Peyer's patch (tissue), 4 donors: ENCODE results near the gene TNFAIP1. TPM values are rescaled to one million over a fixed set of nuclear protein-coding genes. Genes with fewer than 3 reads are reported as not detected.

Source experiments
- DNase-seq, 3 donors: peaks; one replicate each; pipeline ENCODE4 v3.0.0-alpha.2; 2017 to 2019
- H3K27ac ChIP-seq, 4 donors: fragments of 200-600 bp; sonication (generic); one replicate each; pipeline ENCODE4 v1.5.1; 2016 to 2019
- H3K27me3 ChIP-seq, 2 donors: fragments of 200-600 bp; sonication (generic); one replicate each; pipeline ENCODE4 v1.5.1; 2019
- H3K36me3 ChIP-seq, 3 donors: fragments of 200-600 bp; sonication (generic); one replicate each; pipeline ENCODE4 v1.5.1; 2016 to 2019
- H3K4me1 ChIP-seq, 4 donors: fragments of 200-600 bp; sonication (generic); one replicate each; pipeline ENCODE4 v1.5.1; 2016 to 2019
- H3K4me3 ChIP-seq, 4 donors: fragments of 200-600 bp; sonication (generic); 1 replicate in 3 of 4; 2 replicates in 1 of 4; pipeline ENCODE4 v1.5.1; 2016 to 2019; ENCODE audit warnings: mild to moderate bottlenecking in 1 of 4
- H3K9me3 ChIP-seq, 4 donors: fragments of 200-600 bp; sonication (generic); one replicate each; pipeline ENCODE4 v1.5.1; 2016 to 2019; ENCODE audit warnings: mild to moderate bottlenecking in 1 of 4
- CTCF ChIP-seq, 6 experiments: fragments of 450-650 bp in 4 of 6; fragments of 200-600 bp in 2 of 6; sonication (generic) in 1 of 6; IDR thresholded peaks; one replicate each; pipeline ENCODE4 v1.5.1; 2017 to 2019; ENCODE audit warnings: antibody characterized with exemption in 6 of 6, mild to moderate bottlenecking in 3 of 6, moderate library complexity in 1 of 6
- POLR2A ChIP-seq, 2 donors: fragments of 450-650 bp; IDR thresholded peaks; one replicate each; pipeline ENCODE4 v1.5.1; 2017; ENCODE audit warnings: antibody characterized with exemption in 2 of 2, mild to moderate bottlenecking in 2 of 2, moderate library complexity in 2 of 2
- total RNA-seq, 4 donors: library from RNA; depleted of rRNA; stranded (reverse); fragments of >200 nt; gene quantifications; one replicate each; pipeline ENCODE4 v1.1.0, GENCODE V29; 2016

The TNFAIP1 gene
- total RNA-seq, 4 donors from 2014 or later, result 28.9 to 36.3 (median 31.1) TPM

- Histone ChIP-seq H3K27ac (no peak overlapping the region), H3K4me3 (no peak overlapping the region), H3K9me3 (no peaks in the 10 kb centered on the region), H3K36me3 (peaks cover 0 to 50% (median 3%) of the 10 kb centered on the region in 3 donors), H3K27me3 (no peaks in the 10 kb centered on the region), H3K4me1 (peaks cover 0 to 19% (median 6%) of the 10 kb centered on the region in 4 donors)
- no peak for DNase-seq
- TF ChIP-seq POLR2A (IDR thresholded peaks at IDR 0.05) (no peak), CTCF (IDR thresholded peaks at IDR 0.05) (no peak)
Measured at GRCh38 chr17:28339431-28339830, 3.9 kb downstream of the TNFAIP1 start.

GRCh38 chr17:28340374-28340773, 4.8 kb downstream of the TNFAIP1 start:
- H3K27ac ChIP-seq, result no peak overlapping the region
- no peaks in the 10 kb centered on the region for H3K9me3 ChIP-seq
- no peaks in the 10 kb centered on the region for H3K27me3 ChIP-seq
- no peak for TF ChIP-seq CTCF (IDR thresholded peaks at IDR 0.05)
- no peak for TF ChIP-seq POLR2A (IDR thresholded peaks at IDR 0.05)
- DNase-seq, result no peak
- peaks cover 0 to 17% (median 4%) of the 10 kb centered on the region in 4 donors for H3K4me1 ChIP-seq
- H3K4me3 ChIP-seq, result no peak overlapping the region
- H3K36me3 ChIP-seq, result peaks cover 0 to 59% (median 3%) of the 10 kb centered on the region in 3 donors

GRCh38 chr17:28341516-28341915, 6.0 kb downstream of the TNFAIP1 start:
- H3K27me3 ChIP-seq, result no peaks in the 10 kb centered on the region
- H3K27ac ChIP-seq, result no peak overlapping the region
- TF ChIP-seq CTCF (IDR thresholded peaks at IDR 0.05) (no peak), POLR2A (IDR thresholded peaks at IDR 0.05) (no peak)
- H3K9me3 ChIP-seq, result no peaks in the 10 kb centered on the region
- no peak for DNase-seq
- H3K36me3 ChIP-seq, result peaks cover 0 to 71% (median 3%) of the 10 kb centered on the region in 3 donors
- H3K4me1 ChIP-seq, result peaks cover 0 to 11% (median 1%) of the 10 kb centered on the region in 4 donors
- no peak overlapping the region for H3K4me3 ChIP-seq

- H3K27me3 ChIP-seq, result no peaks in the 10 kb centered on the region
- H3K27ac ChIP-seq, result no peak overlapping the region
- peaks cover 0 to 4% (median 0%) of the 10 kb centered on the region in 4 donors for H3K4me1 ChIP-seq
- H3K9me3 ChIP-seq, result no peaks in the 10 kb centered on the region
- TF ChIP-seq POLR2A (IDR thresholded peaks at IDR 0.05) (no peak), CTCF (IDR thresholded peaks at IDR 0.05) (no peak)
- DNase-seq, result no peak
- peaks cover 0 to 79% (median 3%) of the 10 kb centered on the region in 3 donors for H3K36me3 ChIP-seq
- H3K4me3 ChIP-seq, result no peak overlapping the region
Measured at GRCh38 chr17:28342313-28342712, 6.8 kb downstream of the TNFAIP1 start.

- H3K27ac ChIP-seq, result no peak overlapping the region
- H3K36me3 ChIP-seq, result peaks cover 0 to 91% (median 3%) of the 10 kb centered on the region in 3 donors
- H3K9me3 ChIP-seq, result no peaks in the 10 kb centered on the region
- no peaks in the 10 kb centered on the region for H3K27me3 ChIP-seq
- no peaks in the 10 kb centered on the region for H3K4me1 ChIP-seq
- no peak for TF ChIP-seq POLR2A (IDR thresholded peaks at IDR 0.05)
- no peak overlapping the region for H3K4me3 ChIP-seq
- DNase-seq, result no peak
Measured at GRCh38 chr17:28343491-28343932, 8.0 kb downstream of the TNFAIP1 start.

GRCh38 chr17:28344011-28344410, 8.4 kb downstream of the TNFAIP1 start:
- Histone ChIP-seq H3K27me3 (no peaks in the 10 kb centered on the region), H3K36me3 (peaks cover 0 to 96% (median 3%) of the 10 kb centered on the region in 3 donors), H3K27ac (no peak overlapping the region), H3K4me1 (no peaks in the 10 kb centered on the region), H3K4me3 (no peak overlapping the region), H3K9me3 (no peaks in the 10 kb centered on the region)
- DNase-seq, result no peak
- TF ChIP-seq CTCF (IDR thresholded peaks at IDR 0.05) (no peak), POLR2A (IDR thresholded peaks at IDR 0.05) (no peak)
